GM12873 (cell line): Measurements from ENCODE around the gene DLGAP4.

Experiments used
- TF ChIP-seq, protein P1 (sequence below): IDR thresholded peaks from 2 replicates; pipeline ENCODE4 v1.5.1; 2012; ENCODE audit warnings: low read depth, mild to moderate bottlenecking, moderate library complexity, low read length, control low read depth; ENCODE audit not compliant: insufficient read depth; ENCODE audit errors: missing control alignments

Gene DLGAP4

DNA sequence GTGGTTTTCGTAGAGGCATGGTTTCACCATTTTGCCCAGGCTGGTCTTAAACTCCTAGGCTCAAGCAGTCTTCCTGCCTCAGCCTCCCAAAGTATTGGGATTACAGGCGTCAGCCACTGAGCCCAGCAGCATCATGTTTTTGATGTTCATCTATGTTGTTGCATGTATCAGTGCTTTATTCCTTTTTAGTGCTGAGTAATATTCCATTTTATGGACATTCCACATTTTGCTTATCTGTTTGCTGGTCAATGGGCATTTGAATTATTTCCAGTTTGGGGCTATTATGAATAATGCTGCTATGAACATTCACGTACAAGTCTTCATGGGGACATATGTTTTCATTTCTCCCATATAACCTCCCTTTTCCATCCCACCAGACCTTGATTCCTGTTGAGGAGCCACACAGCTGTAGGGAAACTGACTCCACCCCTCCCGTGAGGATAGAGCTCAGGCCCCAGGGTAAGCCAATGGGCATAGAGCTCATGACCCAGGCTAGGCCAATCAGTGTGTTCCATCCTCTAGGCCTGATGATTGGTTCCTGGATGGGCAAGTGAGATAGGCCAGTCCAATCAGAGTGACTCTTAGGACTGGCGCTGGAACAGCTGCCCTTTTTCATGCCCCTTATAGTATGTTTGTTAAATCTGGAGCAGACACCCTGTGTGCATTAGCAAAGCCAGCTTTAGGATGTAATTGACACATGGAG is 49.5 kb downstream of the DLGAP4 start:
- TF ChIP-seq, protein P1, sequence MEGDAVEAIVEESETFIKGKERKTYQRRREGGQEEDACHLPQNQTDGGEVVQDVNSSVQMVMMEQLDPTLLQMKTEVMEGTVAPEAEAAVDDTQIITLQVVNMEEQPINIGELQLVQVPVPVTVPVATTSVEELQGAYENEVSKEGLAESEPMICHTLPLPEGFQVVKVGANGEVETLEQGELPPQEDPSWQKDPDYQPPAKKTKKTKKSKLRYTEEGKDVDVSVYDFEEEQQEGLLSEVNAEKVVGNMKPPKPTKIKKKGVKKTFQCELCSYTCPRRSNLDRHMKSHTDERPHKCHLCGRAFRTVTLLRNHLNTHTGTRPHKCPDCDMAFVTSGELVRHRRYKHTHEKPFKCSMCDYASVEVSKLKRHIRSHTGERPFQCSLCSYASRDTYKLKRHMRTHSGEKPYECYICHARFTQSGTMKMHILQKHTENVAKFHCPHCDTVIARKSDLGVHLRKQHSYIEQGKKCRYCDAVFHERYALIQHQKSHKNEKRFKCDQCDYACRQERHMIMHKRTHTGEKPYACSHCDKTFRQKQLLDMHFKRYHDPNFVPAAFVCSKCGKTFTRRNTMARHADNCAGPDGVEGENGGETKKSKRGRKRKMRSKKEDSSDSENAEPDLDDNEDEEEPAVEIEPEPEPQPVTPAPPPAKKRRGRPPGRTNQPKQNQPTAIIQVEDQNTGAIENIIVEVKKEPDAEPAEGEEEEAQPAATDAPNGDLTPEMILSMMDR = no peak

DNA sequence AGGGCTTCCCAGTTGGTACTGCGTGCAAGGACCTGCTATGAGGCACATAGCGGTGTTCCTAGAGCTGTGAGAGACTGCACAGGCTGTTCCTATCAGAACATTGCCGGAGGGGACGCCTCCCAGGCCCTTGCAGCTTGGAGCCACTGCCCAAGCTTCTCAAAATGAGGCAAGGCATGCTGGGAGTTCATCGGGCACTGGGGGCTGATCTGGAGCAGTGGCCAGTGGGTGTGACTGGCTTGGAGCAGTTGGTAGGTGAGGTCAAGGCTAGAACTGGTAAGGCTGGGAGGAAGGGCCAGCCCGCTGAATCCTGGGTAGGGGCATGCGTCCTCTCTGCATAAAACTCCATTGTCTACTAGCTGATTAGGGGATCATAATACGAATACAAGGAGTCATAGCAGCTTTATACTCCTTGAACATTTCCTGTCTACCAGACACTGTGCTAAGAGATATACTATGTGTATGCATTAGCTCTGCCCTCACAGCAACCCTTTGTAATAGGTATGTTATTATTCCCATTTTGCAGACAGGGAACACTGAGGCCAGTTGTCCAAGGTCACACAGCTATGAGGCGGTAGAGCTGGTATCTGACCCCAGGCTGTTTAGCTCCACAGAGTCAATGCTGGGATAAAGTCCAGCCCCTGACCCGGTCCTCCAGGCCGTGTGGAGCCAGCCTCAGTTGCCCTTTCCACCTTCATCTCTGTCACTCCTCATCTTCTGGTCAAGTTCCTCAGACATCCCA is 53.7 kb downstream of the DLGAP4 start:
- TF ChIP-seq, protein P1 = no peak

DNA sequence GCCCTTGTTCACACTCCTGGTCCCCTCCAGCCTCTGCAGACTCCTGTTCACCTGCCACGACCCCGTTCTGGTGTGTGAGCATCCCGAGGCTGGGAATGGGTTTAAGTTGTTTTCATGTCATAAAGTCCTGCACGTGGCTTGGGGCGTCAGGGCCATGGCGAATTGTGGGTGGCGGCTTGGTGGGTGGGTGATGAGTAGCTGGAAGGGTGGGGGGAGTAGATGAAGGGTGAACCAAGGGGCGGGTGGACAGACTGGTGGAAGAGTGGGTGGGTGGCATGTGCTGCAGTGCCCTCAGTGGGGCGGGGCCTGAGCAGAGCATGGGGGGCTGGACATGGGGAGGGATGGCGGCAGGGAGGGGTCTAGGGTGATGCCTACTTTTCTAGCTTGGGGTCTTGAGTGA is 54.3 kb downstream of the DLGAP4 start:
- TF ChIP-seq, protein P1 = no peak

DNA sequence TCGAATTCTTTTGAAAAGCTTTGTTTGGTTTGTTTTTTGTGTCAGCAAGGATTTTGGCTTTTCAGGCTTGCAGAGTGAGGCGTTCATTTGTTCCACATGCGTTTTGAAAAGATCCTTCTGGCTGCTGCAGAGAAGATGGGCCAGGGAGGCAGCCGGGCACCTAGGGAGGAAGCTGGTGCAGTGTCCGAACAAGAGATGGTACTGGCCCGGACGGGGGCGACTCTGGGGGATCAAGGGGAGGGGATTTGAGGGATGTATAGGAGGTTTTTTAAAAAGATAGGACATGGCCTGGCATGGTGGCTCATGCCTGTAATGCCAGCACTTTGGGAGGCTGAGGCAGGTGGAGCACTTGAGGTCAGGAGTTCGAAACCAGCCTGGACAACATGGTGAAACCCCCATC is 55.3 kb downstream of the DLGAP4 start:
- TF ChIP-seq, protein P1 = no peak

DNA sequence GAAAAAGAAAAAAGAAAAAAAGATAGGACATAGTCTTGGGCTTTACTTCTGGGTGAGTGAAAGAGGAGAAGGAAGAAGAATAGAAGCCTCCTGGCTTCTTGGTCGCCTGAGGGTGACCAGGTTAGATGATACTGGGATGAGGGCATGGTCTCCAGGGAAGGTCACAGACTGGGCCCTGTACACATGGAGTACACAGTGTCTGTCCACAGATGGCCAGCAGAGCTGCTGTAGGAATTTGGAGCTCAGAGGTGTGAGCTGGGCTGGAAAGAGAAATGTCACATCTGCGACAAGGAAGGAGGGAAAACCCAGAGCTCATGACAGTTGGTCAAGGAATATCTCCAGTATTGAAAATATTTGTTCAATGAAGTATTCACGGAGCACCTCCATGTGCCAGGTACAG is 56.1 kb downstream of the DLGAP4 start:
- TF ChIP-seq, protein P1 = no peak

DNA sequence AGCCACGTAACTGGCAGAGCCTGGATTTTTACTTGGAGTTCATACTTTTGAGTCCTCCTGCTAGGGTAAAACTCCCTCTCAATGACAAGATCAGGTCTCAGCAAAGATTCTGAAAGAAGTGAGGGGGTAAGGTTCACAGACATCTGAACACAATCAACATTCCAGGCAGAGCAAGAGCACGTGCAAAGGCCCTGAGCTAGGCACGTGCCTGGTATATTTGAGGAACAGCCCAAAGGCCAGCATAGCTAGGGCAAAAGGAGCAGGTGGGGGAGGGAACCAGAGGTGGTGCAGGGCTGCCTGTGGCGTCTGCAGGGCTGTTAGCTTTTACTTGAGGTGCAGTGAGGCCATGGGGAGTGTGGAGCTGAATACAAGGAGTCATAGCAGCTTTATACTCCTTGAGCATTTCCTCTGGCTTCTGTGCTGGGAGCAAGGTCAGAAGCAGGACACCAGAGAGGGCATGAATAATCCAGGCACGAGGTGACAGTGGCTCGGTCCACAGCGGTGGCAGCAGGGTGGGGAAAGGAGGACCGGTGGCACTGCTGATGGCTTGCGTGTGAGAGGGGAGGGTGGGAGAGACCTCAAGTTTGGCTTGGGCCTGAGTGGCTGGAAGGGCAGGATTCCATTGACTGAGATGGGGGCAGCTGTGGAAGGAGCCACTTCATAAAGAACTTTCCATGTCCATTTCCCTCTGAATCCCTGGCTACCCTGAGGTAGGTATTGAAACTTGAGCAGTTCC is 57.0 kb downstream of the DLGAP4 start:
- TF ChIP-seq, protein P1 = no peak

DNA sequence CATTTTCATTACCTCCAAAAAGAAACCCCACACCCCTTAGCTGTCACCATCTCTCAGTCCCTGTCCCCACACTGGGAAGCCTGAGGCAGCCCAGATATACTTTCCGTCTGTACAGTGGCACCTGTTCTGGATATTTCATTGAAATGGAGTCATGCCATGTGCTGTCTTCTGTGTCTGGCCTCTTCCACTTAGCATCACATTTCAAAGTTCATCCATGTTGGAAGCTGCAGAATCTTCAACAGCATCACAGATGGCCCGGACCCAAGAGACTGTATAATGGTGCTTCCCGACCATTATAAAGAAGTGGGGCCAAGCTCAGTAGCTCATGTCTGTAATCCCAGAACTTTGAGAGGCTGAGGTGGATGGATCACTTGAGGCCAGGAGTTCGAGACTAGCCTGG is 58.4 kb downstream of the DLGAP4 start:
- TF ChIP-seq, protein P1 = no peak
